NOMO-1 (cell line): Measurements from ENCODE around the gene CLC.
A peak's percentile ranks its signal among the peaks of the same experiment; 100 is the strongest.
"Not testable (repeated sequence)": the region's sequence is repeated elsewhere in the genome, so short reads cannot be mapped to it uniquely, and the experiment has no call there.

Source experiments
- DNase-seq, 2 experiments: peaks; one replicate each; lab custom pipeline; 2025; ENCODE audit not compliant: unreplicated experiment in 2 of 2; lab: John Stamatoyannopoulos, UW

Gene CLC

GRCh38 chr19:39737891-39738290 lies at the start of gene CLC:
Gene CLC, minus strand, starts transcription at chr19:39738029. Its CDS starts 77 bp downstream, at chr19:39737952.
- no peak for DNase-seq

- no peak for DNase-seq
Observed at GRCh38 chr19:39780894-39781293, 43.1 kb upstream of the CLC start.

GRCh38 chr19:39778763-39779162 lies 40.9 kb upstream of the CLC start, which contains the start of gene LEUTX:
Gene LEUTX, plus strand, starts transcription at chr19:39778854. Its CDS starts 67 bp downstream, at chr19:39778921.
- DNase-seq = no peak

- no peak for DNase-seq
Observed at GRCh38 chr19:39768786-39769185, 31.0 kb upstream of the CLC start.

GRCh38 chr19:39768334-39768733 lies 30.5 kb upstream of the CLC start:
- DNase-seq = no peak

GRCh38 chr19:39765091-39766076 lies 27.6 kb upstream of the CLC start:
- no peak for DNase-seq

GRCh38 chr19:39761851-39762250 lies 24.0 kb upstream of the CLC start:
- DNase-seq = not testable (repeated sequence)

- DNase-seq = no peak
Observed at GRCh38 chr19:39759457-39760184, 21.8 kb upstream of the CLC start.

- no peak for DNase-seq
Observed at GRCh38 chr19:39754971-39755370, 17.1 kb upstream of the CLC start.

- DNase-seq = no peak
Observed at GRCh38 chr19:39754544-39754943, 16.7 kb upstream of the CLC start.

GRCh38 chr19:39752795-39753194 lies 15.0 kb upstream of the CLC start:
- no peak for DNase-seq

GRCh38 chr19:39752390-39752789 lies 14.6 kb upstream of the CLC start:
- no peak for DNase-seq

- no peak for DNase-seq
Observed at GRCh38 chr19:39749981-39750380, 12.2 kb upstream of the CLC start.

- no peak for DNase-seq
Observed at GRCh38 chr19:39746836-39747529, 9.2 kb upstream of the CLC start.

GRCh38 chr19:39745643-39746042 lies 7.8 kb upstream of the CLC start:
- DNase-seq = peak; percentile 21 to 82

GRCh38 chr19:39740395-39740794 lies 2.6 kb upstream of the CLC start:
- DNase-seq = no peak

GRCh38 chr19:39738814-39739213 lies 985 bp upstream of the CLC start:
- peak; percentile 23 to 30 for DNase-seq

GRCh38 chr19:39737351-39737750 lies 478 bp downstream of the CLC start:
- no peak for DNase-seq

GRCh38 chr19:39736088-39736487 lies 1.7 kb downstream of the CLC start:
- DNase-seq = no peak

- no peak for DNase-seq
Observed at GRCh38 chr19:39735688-39736087, 2.1 kb downstream of the CLC start.

- no peak for DNase-seq
Observed at GRCh38 chr19:39733841-39734240, 4.0 kb downstream of the CLC start.
